ENCODE measurements around the gene GGCT.

DNA sequence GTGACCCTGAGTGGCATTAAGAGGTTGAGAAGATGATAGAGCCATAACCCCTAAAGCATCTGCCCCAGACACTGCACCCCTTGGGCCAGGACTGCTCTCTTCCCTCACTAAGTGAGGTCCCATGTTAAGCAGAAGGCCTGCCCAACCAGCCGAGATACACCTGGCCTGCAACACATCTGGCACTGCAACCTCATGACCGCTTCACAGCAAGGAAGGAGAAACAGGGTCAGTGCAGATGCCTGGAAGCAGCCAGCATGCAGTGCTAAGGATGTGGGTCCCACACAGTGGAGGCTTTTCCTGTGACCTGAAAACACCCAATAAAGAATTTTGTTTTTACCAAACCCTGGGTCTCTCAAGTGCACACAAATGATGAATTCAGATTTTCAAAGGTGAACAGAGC lies 33.4 kb downstream of the GGCT start:
- no peak for TF ChIP-seq POLR2A (IDR thresholded peaks at IDR 0.05)
- TF ChIP-seq, protein P1, sequence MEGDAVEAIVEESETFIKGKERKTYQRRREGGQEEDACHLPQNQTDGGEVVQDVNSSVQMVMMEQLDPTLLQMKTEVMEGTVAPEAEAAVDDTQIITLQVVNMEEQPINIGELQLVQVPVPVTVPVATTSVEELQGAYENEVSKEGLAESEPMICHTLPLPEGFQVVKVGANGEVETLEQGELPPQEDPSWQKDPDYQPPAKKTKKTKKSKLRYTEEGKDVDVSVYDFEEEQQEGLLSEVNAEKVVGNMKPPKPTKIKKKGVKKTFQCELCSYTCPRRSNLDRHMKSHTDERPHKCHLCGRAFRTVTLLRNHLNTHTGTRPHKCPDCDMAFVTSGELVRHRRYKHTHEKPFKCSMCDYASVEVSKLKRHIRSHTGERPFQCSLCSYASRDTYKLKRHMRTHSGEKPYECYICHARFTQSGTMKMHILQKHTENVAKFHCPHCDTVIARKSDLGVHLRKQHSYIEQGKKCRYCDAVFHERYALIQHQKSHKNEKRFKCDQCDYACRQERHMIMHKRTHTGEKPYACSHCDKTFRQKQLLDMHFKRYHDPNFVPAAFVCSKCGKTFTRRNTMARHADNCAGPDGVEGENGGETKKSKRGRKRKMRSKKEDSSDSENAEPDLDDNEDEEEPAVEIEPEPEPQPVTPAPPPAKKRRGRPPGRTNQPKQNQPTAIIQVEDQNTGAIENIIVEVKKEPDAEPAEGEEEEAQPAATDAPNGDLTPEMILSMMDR (IDR thresholded peaks at IDR 0.05): no peak

Data from testis (tissue), 2 donors.